ENCODE measurements around the gene OXTR. TPM values are rescaled to one million over a fixed set of nuclear protein-coding genes. Genes with fewer than 3 reads are reported as not detected.

OXTR gene
- total and polyA plus RNA-seq, 2 of the 13 experiments (the other 11 are each of a cell fraction or from before 2014, with no cell fraction given) = 0.36 to 0.95 TPM

- TF ChIP-seq ZNF333 (CRISPR knock-in tag; IDR thresholded peaks at IDR 0.05; ENCODE audit: borderline replicate concordance) = no peak
- TF ChIP-seq CENPX (CRISPR knock-in tag; IDR thresholded peaks at IDR 0.05) = no peak
- TF ChIP-seq IRF2 (CRISPR knock-in tag; IDR thresholded peaks at IDR 0.05) = no peak
- TF ChIP-seq XBP1 (CRISPR knock-in tag; IDR thresholded peaks at IDR 0.05) = no peak
- no peak for TF ChIP-seq HMGXB4 (CRISPR knock-in tag; IDR thresholded peaks at IDR 0.05; ENCODE audit: borderline replicate concordance in 1 of 2, low read depth in 1 of 2)
- no peak for TF ChIP-seq KAT7 (CRISPR knock-in tag; IDR thresholded peaks at IDR 0.05; ENCODE audit: borderline replicate concordance)
- TF ChIP-seq ZNF770 (CRISPR knock-in tag; IDR thresholded peaks at IDR 0.05) = no peak
These were observed 45.2 kb downstream of the OXTR start (continued) for GRCh38 chr3:8724108-8724752.

- DNase-seq (ENCODE audit: low spot score) = no peak
- H3K4me1 ChIP-seq (ENCODE audit: insufficient read depth, low read length) = peaks cover 10% of the 10 kb centered on the region
- in situ Hi-C loops (cut with HindIII; ENCODE audit: extremely low pct_ligation_motif_present, low pct_unique_long_range_greater_than_20kb) = no loop called here
- H3K27me3 ChIP-seq (ENCODE audit: control insufficient read depth in 1 of 2, insufficient read depth in 2 of 2, low read length in 2 of 2) = peaks cover 1 to 5% of the 10 kb centered on the region in 2 experiments; a peak in 2 of 5 replicates
- ATAC-seq = no peak
- no peak overlapping the region for H3K4me2 ChIP-seq (ENCODE audit: low read depth, low read length)
- no peak overlapping the region for H3K4me3 ChIP-seq (replicated peaks in 1 of 3; ENCODE audit: insufficient read depth in 1 of 3, low read depth in 2 of 3, low read length in 3 of 3)
- intact Hi-C loops (cut with micrococcal nuclease; ENCODE audit: unreplicated experiment) = no loop called here
- no peak for FAIRE-seq
- H3K27ac ChIP-seq (ENCODE audit: extremely low read length, insufficient read depth, low read length) = no peak overlapping the region
- H4K20me1 ChIP-seq (ENCODE audit: insufficient read depth, low read length) = no peaks in the 10 kb centered on the region
- H3K9me3 ChIP-seq (ENCODE audit: low read length) = no peaks in the 10 kb centered on the region
- H2AFZ ChIP-seq (ENCODE audit: low read length) = no peak overlapping the region
- no peak overlapping the region for H3K9ac ChIP-seq (ENCODE audit: insufficient read depth, low read depth, low read length)
- no peaks in the 10 kb centered on the region for H3K36me3 ChIP-seq (replicated peaks in 1 of 2; ENCODE audit: control insufficient read depth in 1 of 2, insufficient read depth in 2 of 2, low read length in 2 of 2)
- ChIA-PET POLR2A (no interaction called here), CTCF (ENCODE audit: low intra/inter-chr PET ratio, low total read pairs) (no interaction called here)
- WGBS (ENCODE audit: low lambda C conversion rate) = 56% methylated on average over 3 of the region's 3 CpGs
- no peaks in the 10 kb centered on the region for H3K79me2 ChIP-seq (ENCODE audit: insufficient read depth, low read length)
- BruUV-seq (replicated peaks) = no TSS peak
- TF ChIP-seq HNRNPUL1 (IDR thresholded peaks at IDR 0.05; ENCODE audit: low read depth, low read length) = no peak
- no peak for TF ChIP-seq SKIL (CRISPR knock-in tag; IDR thresholded peaks at IDR 0.05; ENCODE audit: borderline replicate concordance)
- no peak for TF ChIP-seq ZFX (CRISPR knock-in tag; IDR thresholded peaks at IDR 0.05; ENCODE audit: low read depth)
- TF ChIP-seq CREM (IDR thresholded peaks at IDR 0.05) = no peak
- TF ChIP-seq CREM (CRISPR knock-in tag; IDR thresholded peaks at IDR 0.05) = no peak
- no peak for TF ChIP-seq ZNF329 (CRISPR knock-in tag; IDR thresholded peaks at IDR 0.05; ENCODE audit: low read depth)
- no peak for TF ChIP-seq NFIC (IDR thresholded peaks at IDR 0.05; ENCODE audit: low read length)
- no peak for TF ChIP-seq MNT (IDR thresholded peaks at IDR 0.05)
- no peak for TF ChIP-seq PRPF4 (IDR thresholded peaks at IDR 0.05; ENCODE audit: low read depth, low read length, poor library complexity, severe bottlenecking)
These were observed 45.8 kb downstream of the OXTR start for GRCh38 chr3:8723612-8724011.
